Activated naive CD8-positive, alpha-beta T cell treated with anti-CD3 and anti-CD28 coated beads, Interleukin-2, amount 50 U/mL, for 16 hours (primary cell): ENCODE measurements around the gene ANKRD55.
"Not testable (repeated sequence)": the region's sequence is repeated elsewhere in the genome, so short reads cannot be mapped to it uniquely, and the experiment has no call there.

Source experiments
- DNase-seq: peaks from one replicate; pipeline ENCODE4 v3.0.0-alpha.2; 2020; ENCODE audit warnings: low read depth, low spot score

ANKRD55 gene

DNA sequence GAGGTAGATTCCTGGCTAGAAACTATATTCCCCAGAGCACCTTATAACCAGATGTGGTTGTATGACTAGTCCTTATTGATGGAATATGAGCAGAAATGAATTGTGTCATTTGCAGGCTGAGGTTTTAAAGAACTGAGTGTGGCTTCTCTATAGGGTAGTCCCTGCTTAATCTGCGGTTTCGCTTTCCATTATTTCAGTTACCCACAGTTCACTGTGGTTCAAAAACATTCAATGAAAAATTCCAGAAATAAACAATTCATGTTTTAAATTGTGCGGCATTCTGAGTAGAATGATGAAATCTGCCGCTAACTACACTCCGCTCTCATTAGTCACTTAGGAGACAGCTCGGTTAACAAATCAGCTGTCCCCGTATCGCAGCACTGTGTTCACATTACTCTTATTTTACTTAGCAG, 65.1 kb downstream of the ANKRD55 start:
- DNase-seq = no peak

- DNase-seq = no peak
These were observed 65.6 kb downstream of the ANKRD55 start for GRCh38 chr5:56167519-56167918.

- DNase-seq = no peak
These were observed 66.3 kb downstream of the ANKRD55 start for GRCh38 chr5:56166671-56167385.

- no peak for DNase-seq
These were observed 68.8 kb downstream of the ANKRD55 start for GRCh38 chr5:56164376-56164775.

- DNase-seq = no peak
These were observed 71.2 kb downstream of the ANKRD55 start for GRCh38 chr5:56161927-56162326.

GRCh38 chr5:56161439-56161823, 71.7 kb downstream of the ANKRD55 start:
- DNase-seq = no peak

DNA sequence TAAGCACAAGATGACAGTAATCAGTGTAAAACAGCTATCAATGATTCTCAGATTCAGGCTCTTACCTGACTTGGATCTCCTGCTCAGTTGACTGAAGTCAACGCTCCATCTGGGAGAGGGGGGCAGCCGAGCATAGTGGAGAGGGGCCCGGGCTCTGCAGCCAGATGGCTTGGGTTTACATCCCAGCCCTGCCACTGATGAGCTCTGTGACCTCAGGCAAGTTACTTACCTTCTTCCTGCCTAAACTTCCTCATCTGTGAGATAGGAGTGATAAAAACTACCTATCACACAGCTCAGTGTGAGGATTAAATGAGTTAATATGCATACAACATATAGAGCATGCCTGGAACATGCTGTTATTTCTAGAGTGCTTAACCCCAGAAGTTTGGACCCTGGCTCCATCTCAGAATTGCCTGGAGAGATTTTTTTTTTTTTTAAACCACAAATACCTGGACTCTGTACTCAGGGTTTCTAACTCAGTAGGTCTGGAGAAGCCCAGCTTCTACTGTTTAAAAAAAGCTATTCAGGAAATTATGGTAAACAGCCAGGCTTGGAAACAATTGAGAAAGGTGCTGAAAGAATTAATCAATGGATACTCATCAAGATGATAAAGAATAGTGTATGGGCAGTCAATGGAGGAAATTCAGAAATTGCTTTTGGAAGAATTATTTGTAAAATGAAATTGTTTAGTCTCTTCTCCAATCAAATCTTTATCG, 72.2 kb downstream of the ANKRD55 start:
- no peak for DNase-seq

DNA sequence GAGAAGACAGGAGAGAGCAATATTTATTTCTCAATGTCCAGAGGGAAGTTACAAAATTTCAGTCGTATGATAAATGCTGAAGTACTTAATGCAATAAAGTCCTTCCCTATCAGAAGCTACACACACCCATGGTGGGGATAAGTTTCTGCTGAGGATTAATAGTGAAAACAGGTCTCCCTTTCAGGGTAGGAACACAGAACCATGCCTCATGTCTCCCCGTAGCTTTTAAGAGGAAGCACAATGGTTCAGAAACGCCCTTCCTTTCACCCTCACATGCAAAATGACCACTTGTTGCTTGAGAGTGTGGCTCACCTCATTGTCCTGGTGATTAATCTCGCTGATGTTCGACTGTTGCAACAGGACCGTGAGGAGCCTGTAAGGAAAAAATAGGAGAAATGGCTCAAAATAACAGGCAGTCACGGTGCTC, 73.6 kb downstream of the ANKRD55 start:
- no peak for DNase-seq

DNA sequence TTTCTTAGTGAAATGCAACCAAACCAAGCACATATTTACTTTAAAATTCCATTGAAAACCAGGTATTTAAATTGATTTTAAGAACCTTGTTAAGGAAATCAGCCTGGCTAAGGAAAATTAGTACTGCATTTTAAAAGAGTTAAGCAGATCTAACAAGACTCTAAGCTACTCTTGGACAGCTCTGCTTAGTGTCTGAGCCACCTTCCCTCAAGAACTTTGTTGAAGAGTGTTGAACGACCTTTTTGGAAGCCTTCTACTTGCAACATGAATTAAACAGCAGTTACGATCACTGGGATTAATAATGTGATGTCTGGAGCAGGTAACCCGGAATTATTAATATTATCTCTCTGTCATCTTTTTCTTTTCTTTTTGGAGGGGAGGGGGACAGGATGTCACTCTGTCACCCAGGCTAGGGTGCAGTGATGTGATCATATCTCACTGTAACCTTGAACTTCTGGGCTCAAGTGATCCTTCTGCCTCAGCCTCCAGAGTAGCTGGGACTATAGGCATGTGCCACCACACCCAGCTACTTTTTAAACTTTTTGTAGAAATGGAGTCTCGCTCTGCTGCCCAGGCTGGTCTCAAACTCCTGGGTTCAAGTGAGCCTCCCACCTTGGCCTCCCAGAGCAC, 74.7 kb downstream of the ANKRD55 start:
- DNase-seq = no peak

- not testable (repeated sequence) for DNase-seq
These were observed 75.9 kb downstream of the ANKRD55 start for GRCh38 chr5:56157191-56157621.

DNA sequence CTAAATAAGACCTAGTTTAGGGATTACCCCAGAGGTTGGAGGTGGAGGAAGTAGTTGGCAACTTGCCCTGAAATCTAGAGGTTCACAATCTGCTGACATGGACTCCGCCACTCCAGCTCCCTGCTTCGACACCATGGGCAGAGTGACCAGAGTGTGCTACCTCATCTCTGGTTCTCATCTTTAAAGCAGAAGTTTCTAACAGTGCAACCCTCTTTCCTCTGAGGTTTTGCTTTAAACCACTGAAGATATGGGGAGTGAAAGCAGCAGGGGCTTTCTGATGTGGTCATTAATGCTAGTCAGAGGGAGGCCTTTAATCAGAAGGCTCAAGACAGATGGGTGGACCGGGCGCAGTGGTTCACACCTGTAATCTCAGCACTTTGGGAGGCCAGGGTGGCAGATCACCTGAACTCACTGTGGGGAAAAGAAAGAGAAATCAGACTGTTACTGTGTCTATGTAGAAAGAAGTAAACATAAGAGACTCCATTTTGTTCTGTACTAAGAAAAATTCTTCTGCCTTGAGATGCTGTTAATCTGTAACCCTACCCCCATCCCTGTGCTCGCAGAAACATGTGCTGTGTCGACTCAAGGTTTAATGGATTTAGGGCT, 76.4 kb downstream of the ANKRD55 start:
- not testable (repeated sequence) for DNase-seq

- DNase-seq = no peak
These were observed 77.0 kb downstream of the ANKRD55 start for GRCh38 chr5:56155992-56156584.

DNA sequence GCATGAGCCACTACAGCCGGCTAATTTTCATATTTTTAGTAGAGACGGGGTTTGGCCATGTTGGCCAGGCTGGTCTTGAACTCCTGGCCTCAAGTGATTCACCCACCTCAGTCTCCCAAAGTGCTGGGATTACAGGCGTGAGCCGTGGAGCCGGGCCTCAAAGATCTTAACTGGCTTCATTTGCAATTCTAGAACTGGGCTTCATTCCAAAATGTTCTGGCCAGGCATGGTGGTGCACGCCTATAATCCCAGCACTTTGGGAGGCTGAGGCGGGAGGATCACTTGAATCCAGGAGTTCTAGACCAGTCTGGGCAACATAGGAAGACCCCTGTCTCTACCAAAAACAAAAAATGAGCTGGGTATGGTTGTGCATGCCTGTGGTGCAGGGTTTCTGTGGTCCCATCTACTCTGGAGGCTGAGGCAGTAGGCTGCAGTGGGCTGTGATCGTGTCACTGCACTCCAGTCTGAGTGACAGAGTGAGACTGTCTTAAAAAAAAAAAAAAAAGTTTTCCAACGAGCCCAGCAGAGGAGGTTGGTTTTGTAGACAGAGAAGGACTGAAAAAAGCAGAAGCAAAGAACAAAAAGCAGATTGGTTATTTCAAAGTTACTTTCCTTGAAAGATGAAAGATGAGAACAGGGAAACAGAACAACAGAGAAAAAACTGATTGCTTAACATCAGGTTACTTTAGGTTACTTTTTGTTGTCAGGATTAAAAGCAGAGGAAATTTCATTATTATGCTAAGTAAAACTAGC, 78.2 kb downstream of the ANKRD55 start:
- DNase-seq = no peak

GRCh38 chr5:56152437-56152836, 80.7 kb downstream of the ANKRD55 start:
- DNase-seq = no peak

DNA sequence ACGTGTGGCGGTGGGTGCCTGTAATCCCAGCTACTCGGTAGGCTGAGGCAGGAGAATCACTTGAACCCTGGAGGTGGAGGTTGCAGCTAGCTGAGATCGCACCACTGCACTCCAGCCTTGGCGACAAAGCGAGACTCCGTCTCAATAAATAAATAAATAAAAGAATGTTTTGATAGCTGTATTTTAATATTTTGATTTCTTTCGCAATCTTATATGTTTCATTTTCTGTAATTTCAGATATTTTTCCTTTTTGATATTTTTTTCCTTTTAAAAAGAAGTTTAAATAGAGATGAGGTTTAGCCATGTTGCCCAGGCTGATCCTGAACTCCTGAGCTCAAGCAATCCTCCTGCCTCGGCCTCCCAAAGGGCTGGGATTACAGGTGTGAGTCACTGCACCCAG, 82.4 kb downstream of the ANKRD55 start:
- not testable (repeated sequence) for DNase-seq

- no peak for DNase-seq
These were observed 84.6 kb downstream of the ANKRD55 start for GRCh38 chr5:56148453-56148971.

GRCh38 chr5:56147659-56148230, 85.4 kb downstream of the ANKRD55 start:
- no peak for DNase-seq

- no peak for DNase-seq
These were observed 86.0 kb downstream of the ANKRD55 start for GRCh38 chr5:56147106-56147505.

GRCh38 chr5:56146674-56147073, 86.5 kb downstream of the ANKRD55 start:
- DNase-seq = no peak

DNA sequence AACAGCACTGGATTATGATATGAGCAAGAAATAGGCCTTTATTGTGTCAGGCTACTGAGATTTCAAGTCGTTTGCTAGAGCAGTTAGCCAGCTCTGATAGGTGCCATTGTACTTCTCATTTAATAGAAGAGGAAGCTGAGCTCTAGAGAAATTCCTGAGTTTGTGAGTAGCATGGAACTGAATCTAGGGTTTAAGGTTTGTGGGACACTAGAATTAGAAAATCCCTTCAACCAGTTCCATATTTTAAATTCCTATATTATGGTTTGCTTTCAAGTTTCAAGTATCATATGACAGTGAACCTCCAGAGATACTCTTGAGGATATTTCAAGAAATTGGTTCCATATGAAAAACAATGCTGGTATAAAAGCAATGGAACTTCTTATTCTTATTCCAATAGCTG, 87.6 kb downstream of the ANKRD55 start:
- DNase-seq = no peak

DNA sequence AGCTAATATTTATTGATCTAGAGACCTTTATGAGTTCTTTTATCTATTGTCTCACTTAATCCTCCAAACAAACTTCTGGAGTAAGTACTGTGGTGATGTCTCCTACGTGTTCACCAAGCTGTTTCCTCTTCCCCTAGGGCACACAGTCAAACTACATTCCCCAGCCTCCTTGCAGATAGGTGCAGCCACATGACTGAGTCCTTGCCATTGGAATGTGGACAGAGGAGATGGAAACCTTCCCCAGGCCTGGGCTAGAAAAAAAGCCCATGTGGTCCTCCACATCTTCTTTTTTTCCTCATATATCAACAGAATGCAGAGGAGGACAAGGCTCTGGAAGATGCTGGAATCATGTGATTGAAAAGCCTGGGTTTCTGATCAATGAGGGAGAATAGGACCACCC, 88.0 kb downstream of the ANKRD55 start:
- no peak for DNase-seq
